ENCODE data around the gene C3orf49.

GRCh38 chr3:63832395-63832794, 13.3 kb downstream of the C3orf49 start:
- TF ChIP-seq ARID2 (IDR thresholded peaks at IDR 0.05) (no peak), CEBPG (CRISPR knock-in tag; IDR thresholded peaks at IDR 0.05) (no peak), CEBPG (tag; conservative IDR thresholded peaks at IDR 0.05 in 1 of 2, IDR thresholded peaks at IDR 0.05 in 1 of 2) (no peak), TCF3 (CRISPR knock-in tag; IDR thresholded peaks at IDR 0.05) (no peak), CTCF (IDR thresholded peaks at IDR 0.05 in 2 of 3, conservative IDR thresholded peaks at IDR 0.05 in 1 of 3; ENCODE audit: insufficient read depth in 2 of 3, low read depth in 1 of 3, low read length in 3 of 3) (no peak), EP300 (IDR thresholded peaks at IDR 0.05; ENCODE audit: low read length) (no peak), CBX3 (IDR thresholded peaks at IDR 0.05; ENCODE audit: borderline replicate concordance in 1 of 2, low read length in 2 of 2) (no peak), MAZ (CRISPR knock-in tag; conservative IDR thresholded peaks at IDR 0.05 in 1 of 2, IDR thresholded peaks at IDR 0.05 in 1 of 2) (no peak), POLR2B (IDR thresholded peaks at IDR 0.05; ENCODE audit: low read depth, partially characterized antibody) (no peak), JUNB (CRISPR knock-in tag; conservative IDR thresholded peaks at IDR 0.05) (no peak), HDAC1 (IDR thresholded peaks at IDR 0.05) (no peak), ZBTB17 (CRISPR knock-in tag; IDR thresholded peaks at IDR 0.05) (no peak)
- TF ChIP-seq, protein P1, sequence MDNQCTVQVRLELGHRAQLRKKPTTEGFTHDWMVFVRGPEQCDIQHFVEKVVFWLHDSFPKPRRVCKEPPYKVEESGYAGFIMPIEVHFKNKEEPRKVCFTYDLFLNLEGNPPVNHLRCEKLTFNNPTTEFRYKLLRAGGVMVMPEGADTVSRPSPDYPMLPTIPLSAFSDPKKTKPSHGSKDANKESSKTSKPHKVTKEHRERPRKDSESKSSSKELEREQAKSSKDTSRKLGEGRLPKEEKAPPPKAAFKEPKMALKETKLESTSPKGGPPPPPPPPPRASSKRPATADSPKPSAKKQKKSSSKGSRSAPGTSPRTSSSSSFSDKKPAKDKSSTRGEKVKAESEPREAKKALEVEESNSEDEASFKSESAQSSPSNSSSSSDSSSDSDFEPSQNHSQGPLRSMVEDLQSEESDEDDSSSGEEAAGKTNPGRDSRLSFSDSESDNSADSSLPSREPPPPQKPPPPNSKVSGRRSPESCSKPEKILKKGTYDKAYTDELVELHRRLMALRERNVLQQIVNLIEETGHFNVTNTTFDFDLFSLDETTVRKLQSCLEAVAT (IDR thresholded peaks at IDR 0.05): no peak

All from K562 (cell line).